Smooth muscle cell of bladder (primary cell): Measurements from ENCODE around the gene MCM10. TPM values are rescaled to one million over a fixed set of nuclear protein-coding genes. Genes with fewer than 3 reads are reported as not detected.

ENCODE experiments used
- total RNA-seq: library from RNA; depleted of rRNA; stranded (reverse); fragments of >200 nt; gene quantifications from 2 replicates; pipeline ENCODE4 v1.2.3, GENCODE V29; 2014

MCM10 gene
- 1.00 and 1.2 TPM in 2 replicates for total RNA-seq

DNA sequence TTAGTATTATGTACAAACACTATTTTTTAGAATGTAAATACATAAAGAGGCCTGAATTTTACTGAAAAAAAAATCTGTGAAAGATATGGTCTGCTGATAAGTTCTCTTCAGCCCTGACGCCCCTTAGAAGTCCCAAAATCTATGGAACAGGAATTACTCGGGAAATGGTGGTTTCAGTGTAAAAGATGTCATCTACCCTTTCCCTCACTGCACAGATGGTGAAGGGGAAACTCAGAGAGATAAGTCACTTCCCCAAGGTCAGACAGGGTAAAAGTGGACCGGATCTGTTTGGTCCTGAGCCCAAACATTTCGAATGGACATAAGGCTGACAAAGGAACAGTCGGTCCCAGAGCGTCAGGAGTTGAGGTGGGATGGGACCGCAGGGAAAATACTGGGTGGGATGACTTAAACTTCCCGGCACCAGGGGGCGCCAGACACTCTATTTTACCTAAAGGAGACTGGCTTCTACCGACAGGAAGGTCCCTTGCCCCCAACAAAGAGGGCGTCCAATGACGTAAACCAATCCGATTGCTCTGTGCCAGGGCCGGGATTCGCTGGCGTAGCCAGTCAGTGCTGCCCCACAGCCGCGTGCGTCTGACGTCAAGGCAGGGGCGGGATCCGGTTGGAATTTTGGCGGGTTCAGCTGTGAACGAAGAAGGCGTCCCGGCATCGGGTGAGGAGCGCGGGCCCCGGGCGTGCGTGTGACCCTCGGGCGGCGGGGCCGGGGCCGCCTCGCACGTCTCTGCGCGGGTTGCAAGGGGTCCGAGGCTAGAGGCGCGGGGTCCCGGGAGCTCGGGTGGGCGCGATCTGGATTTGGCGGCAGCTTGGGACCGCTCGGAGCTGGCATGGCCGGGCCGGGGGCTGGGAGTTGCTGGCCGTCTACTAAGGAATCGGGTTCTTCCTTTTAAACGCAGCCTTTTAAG lies at the start of gene MCM10:
TSS of gene MCM10 (plus strand) at position 625 of the 923 bp plus-strand sequence. CDS start 2,645 bp downstream, outside the sequence.

DNA sequence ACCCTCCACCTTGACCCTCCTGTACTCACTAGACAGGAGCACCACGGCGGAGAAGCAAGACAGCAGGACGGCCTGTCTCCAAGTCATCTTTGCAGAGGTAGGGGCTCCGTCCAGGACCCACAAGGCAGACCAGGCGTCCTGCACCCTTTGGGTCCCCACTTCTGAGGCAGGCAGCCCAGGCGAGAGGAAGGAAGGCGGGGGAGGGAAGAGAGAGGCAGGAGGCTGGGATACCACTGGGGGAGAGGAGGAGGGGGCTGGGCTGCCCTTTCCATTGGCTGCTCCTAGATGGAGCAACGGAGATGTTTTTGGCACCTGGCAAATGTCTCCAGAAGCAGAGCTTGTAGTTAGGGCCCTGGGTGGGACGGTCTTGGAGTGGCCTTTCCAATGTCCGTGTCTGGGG lies 72.8 kb downstream of the MCM10 start, which contains the start of gene UCMA:
TSS of gene UCMA (minus strand) at position 203 of the 400 bp plus-strand sequence. CDS start at position 87, 116 bp downstream.

Other genes with a start within 250 kb of the MCM10 start
- 0.18 and 1.3 TPM in 2 replicates for gene CCDC3, start 159.8 kb upstream of the MCM10 start, total RNA-seq
- 95.1 and 116 TPM in 2 replicates for gene OPTN, start 61.4 kb upstream of the MCM10 start, total RNA-seq
- gene UCMA, start 72.8 kb downstream of the MCM10 start, total RNA-seq = not detected in 2 replicates
- 18.3 and 26.3 TPM in 2 replicates for gene PHYH, start 138.5 kb downstream of the MCM10 start, total RNA-seq
- gene SEPHS1, start 186.7 kb downstream of the MCM10 start, total RNA-seq = 24.6 and 27.4 TPM in 2 replicates